HG03354 (cell line): ENCODE results near the gene CCNY.

Experiments used
- ATAC-seq: cut with Tn5 transposase; IDR thresholded peaks from one replicate; pipeline ENCODE4 v1.9.1; 2021; ENCODE audit warnings: mild to moderate bottlenecking; ENCODE audit not compliant: unreplicated experiment, poor library complexity, severe bottlenecking

CCNY gene

GRCh38 chr10:35377050-35377728, 40.9 kb downstream of the CCNY start:
- ATAC-seq, result no peak

DNA sequence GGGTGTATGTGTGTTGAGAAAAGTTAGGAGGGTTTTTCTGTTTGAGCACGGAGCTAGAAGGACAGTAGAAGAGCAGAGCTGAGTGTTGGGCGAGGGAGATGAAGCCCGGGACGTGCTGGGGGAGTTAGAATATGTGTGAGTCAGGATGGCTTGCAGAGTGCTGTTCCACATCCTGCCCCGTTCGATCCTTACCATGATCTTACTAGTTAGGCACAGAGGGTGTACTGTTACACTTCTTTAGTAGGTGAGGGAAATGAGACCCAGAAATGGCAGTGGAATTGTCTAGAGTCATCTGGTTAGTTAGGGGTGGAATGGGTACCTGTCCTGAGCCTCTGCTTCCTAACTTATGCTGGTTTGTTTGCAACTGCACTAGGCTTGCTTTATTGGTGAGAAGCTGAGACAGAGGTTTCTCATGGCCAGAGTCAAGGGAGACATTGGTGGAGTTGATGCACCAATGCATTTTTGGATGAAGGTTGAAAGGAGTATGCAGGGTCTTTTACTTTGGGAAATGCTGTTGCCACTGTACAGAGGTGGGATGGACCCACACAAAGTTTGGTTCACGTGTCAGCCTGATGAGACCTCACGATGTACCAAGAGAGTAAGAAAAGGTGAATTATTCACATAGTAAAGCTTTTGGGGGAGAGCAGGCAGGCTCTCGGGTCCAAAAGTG, 42.4 kb downstream of the CCNY start:
- peak; percentile 39 for ATAC-seq

DNA sequence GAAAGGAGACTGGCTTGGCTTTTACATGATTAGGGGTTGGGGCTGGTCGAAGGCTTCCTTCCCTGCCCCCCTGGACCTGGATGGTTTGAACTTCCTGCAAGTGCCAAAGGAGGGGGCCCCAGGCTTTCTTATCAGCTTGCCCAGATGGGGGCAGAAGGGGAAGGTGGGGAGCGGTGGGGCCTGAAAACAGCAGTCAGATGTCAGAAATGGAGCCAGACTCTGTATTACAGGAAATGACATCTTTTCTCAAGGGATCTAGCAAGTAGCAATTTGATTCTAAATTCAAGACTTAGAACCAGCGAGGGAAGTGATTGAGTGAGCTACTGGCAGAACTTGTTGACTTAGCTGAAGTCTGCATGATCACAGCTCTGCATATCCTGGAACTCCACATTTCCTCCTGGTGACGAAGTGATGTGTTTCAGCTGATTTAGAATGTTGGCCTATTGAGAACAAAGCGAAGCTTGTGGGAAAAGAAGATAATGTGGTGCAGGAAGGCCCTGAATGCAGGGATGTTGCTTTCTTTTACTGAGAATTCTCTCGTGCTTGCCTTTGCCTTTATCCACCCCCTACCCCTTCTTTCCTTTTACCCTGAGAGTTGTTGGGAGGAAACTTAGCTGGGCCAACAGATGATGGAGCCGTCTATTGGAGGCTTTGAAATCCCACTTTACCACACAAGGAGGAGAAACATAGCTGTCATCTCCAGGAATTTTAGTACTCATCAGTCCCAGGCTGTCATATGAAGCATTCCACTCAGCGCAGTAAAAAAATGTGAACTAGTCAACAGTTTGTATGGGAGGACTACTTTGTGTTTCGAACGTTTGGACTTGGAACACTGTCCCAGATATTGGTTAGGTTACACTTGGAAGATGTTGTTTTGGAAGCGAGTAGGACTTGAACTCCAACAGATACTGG, 43.2 kb downstream of the CCNY start:
- peak; percentile 85 for ATAC-seq

DNA sequence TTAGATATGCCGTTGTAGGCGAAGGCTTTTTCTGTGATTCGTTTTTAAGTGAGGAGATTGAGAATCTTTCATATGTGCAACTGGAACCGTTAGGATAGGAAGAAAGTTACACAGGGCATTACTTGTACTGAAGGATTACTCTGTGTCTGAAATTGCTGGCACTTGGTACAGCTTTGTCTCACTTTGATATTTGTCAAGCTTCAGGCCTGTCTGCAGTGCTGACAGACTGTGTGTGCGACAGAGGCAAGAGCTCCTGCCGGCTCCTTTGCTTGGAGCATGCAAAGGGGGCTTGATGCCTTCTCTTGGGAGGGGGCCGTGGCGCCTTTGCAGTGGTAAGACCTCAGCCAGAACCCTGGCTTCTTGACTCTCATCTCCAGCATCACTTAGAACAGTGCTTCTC, 45.8 kb downstream of the CCNY start:
- ATAC-seq, result no peak

GRCh38 chr10:35384265-35384868, 48.1 kb downstream of the CCNY start:
- no peak for ATAC-seq

DNA sequence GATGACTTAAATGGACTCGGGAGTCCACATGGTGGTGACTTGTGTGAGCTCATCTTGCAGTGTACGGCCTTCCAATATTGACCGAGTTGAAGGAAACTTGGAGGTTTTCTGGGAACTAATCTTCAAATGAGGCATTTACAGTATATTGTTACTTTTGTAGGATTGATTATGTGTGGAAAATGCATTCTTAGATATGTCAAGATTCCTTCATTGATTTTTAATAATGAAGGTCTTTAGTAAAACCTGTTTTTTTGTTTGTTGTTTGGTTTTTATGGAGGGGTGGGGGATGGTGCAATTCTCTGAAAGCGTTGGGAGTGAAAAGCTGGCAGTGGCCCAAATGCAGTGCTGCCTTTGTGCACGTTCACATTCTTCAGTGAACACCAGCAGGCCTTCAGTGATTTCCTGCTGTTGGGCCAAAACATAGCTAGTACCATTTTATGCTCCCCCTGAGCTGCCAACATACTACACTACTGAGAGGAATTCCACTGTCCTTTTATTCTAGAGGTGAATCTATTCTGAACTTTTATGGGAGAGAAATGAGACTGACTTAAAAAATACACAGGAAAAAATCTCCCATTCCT, 50.4 kb downstream of the CCNY start:
- ATAC-seq, result no peak

DNA sequence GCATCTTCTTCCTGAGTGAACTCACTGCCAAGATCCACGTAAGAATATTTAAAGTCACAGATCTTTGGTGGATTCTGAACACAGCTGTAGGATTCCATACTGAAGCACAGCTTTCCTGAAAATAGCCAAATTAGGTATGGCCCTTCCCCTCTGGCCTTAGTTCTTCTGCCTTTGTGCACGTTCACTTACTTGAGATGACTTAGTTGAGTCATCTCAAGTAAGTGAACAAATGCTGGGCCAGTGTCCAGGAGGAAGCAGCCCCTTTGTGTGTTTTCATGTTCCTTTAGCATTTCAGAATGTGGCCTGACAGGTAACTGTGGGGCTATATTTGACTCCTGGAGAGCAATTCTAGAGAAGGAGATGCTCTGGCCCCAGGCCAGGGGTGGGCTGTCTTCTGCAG, 51.5 kb downstream of the CCNY start:
- peak; percentile 77 for ATAC-seq

DNA sequence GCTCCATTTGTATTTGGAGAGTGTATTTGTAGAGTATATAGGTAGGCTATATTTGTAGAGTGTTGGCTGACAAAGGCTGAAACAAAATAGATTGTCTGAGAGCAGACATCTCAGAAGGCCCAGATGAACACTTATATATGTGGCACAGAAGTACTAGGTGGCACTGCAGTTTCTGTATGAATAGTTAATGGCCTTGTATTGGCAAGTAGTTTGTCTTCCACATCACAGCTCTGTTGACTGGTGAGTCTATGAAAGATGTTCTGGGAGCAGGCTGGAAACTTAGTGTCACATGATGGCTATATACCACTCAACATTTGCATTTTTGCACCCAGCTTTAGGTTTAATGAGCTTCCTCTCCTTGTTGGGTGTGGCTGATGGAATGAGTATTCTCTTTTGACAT, 51.9 kb downstream of the CCNY start:
- ATAC-seq, result peak; percentile 44

DNA sequence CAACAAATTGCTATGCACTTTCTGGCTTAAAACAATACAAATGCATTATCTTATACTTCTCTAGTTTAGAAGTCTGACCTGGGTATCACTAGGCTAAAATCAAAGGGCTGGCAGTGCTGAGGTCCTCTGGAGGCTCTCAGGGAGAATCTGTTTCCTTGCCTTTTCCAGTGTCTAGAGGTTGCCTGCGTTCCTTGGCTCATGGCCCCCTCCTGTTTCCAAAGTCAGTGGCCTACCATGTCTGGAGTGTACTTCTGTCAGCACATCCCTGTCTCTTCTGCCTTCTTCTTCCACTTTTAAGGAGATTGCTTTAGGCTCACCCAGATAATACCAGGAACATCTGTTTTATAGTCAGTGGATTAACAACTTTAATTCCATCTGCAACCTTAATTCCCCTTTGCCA, 52.4 kb downstream of the CCNY start:
- ATAC-seq, result no peak

DNA sequence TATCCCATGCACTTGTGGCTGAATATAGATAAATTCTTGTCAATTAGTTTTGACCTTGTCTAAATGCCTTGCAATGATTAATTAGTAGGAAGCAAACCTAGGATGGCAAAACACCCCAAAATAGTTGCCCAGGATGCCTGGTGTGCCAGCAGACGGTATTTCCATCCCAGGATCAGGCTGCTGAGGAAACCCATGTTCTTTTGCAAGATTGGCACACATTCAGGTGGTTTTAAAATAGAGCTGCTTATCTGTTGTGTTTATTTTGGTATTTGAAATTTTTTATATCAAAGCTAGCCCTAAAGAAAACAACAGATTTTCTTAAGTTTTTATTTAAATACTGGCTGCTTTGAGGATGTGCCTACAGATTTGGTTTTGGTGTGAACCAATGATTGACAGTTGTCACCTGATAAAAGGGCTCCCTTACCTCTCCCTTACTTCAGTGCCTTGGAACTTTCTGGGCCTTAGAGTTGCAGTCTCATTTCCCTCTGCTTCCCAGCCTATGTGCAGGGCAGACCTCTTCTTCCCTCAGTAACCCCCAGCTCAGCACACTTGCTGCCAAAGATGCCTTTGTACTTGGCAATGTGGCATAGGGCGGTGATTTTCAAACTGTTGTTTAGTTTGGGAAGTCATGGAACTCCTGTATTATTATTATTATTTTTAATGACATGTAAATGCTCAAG, 54.0 kb downstream of the CCNY start:
- ATAC-seq, result no peak

DNA sequence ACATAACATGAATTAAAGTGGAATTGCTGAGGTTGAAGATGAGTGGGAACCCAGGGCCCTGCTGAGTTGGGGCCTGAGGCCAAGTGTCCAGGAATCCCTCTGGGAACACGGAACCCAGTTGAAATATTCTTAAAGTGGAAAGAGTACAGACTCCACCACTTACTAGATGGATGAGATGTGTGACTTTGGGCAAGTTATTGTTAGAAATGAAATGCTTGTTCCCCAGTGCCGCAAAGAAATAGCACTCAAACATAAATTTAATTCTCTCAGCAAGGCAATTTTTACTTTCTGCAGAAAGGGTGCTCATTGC, 54.5 kb downstream of the CCNY start:
- ATAC-seq, result no peak

DNA sequence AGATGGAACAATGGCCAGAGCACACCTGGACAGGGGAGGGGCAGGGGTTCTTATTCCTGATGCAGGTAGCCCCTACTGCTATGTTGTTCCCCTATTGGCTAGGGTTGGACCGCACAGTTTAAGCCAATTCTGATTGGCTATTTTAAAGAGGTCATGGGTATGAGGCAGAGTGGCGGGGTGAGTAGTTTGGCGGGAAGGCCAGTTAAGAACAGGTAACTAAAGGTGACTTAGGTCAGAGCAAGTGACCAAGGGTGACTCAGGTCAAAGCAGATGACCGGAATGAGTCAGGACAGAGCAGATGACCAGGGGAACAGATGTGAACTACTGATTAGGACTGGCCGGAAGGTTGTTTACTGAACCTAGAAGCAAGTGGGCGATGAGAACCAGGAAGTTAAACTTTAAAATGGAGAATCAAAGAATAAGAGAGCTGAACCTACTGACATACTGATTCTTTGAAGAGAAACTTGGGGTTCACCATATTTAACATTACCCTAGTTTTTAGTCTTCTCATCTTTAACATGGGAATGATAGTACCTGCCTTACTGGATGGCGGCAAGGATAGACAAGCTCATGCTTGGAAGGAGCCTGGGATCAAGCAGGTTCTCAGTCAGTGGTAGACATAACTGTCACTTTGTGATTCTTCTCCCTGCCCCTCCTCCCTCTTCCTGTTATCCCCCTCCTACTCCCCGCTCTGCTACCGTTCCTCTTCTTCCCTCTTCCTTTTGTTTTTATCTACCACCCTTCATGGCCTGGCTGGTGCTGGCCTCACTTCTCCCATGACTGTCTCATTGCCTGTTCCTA, 55.0 kb downstream of the CCNY start:
- ATAC-seq, result no peak

DNA sequence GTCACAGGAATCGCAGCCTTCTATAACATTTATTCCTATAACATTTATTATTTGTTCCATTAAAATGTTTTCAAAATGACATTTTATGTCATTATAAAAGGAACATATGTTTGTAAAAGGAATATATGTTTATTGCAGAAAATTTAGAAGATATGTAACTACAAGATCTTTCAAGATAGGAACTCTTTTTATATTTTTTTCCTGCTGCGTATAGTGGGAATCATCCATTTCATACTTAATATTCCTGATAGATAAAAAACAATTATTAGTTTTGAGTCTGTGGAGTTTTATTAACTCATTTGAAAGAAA, 55.6 kb downstream of the CCNY start:
- no peak for ATAC-seq

DNA sequence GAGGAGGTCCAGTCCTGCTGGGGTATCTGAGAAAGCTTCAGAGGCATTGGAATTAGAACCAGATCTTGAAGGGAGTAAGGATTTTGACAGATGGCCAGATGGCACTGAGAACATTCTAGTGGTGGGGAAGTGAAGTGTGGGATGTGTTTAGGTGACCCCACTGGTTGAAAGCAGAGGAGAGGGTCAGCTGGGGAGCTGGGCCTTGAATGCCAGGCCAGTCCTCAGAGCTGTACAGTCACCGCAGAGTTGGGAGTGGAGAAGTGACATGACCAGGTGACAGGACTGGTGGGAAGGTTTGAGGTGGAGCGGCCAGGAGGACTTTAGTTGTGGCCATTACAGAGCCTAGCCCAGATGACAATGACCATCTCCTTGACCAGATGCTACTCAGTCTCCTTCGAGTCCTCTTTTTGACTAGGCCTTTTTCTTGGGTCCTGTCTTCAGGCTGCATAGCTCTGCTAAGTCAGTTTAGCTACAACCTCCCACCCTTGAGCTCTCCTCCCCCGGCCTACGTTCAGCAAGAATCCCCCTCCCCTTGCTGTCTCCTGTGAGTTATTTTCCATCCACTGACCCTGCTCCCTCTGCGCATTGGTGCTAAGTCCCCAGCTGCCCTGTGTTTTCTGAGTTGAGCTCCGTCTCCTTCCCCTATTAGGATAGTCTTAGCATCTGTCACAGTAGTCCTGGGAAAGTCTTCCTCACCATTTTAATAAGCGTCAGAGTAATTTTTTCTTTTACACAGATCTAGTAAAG, 56.3 kb downstream of the CCNY start:
- no peak for ATAC-seq

GRCh38 chr10:35394411-35394851, 58.1 kb downstream of the CCNY start:
- no peak for ATAC-seq

GRCh38 chr10:35394934-35395333, 58.6 kb downstream of the CCNY start:
- ATAC-seq, result no peak

DNA sequence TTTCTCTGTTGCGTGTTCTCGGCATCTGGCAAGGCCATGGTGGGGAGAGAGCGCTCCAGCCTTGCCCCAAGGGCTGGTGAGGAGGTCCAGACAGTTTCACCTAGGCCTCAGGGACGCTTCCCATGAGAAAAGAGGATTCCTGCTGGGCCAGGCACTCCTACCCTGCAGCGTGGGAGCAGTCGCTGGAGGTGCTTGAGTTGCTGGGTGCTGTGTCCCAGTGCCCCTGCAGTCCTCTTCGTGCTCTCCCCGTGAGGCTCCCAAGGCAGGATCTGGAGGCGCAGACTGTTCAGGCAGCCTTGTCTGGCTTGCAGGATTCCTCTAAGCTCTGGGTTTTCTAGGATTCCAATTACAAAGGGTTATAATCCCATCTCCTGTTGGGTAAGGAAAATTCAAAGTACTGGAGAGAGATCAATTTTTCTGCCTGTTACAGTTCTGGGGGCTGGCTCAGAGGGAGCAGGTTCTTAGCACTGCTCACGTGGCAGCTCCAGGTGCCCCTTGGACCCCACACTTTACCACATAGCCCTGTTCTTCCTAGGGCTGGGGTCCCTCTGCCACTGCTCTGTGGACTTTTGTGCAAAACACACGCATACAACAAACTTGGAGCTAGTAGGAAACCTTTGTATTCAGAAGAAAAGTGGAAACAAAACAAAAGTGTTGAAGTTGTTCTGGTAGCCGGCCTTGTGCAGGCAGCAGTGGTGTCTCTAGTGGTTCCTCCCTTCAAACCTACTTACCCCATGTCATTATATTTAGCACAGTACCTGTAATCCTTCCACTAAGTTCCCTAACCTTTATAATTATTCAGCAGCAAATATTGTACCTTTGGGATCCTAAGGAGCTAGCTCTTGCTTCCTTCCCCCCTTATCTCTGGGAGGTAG, 60.5 kb downstream of the CCNY start:
- ATAC-seq, result no peak
